Mesenchymal stem cell (in vitro differentiated cells and primary cell): ENCODE data around the gene TRIM16.
"Not testable (repeated sequence)": the region's sequence is repeated elsewhere in the genome, so short reads cannot be mapped to it uniquely, and the experiment has no call there.

ENCODE experiments used
- DNase-seq: peaks from one replicate; pipeline ENCODE4 v3.0.0-alpha.2; 2013
- H2AFZ ChIP-seq: one replicate; pipeline ENCODE4 v1.6.1; 2013; ENCODE audit warnings: low read depth, mild to moderate bottlenecking, control low read depth, inconsistent platforms, low read length, moderate library complexity
- H2AK5ac ChIP-seq: 2 replicates; pipeline ENCODE4 v1.6.1; 2013; ENCODE audit warnings: low read length, moderate library complexity, mild to moderate bottlenecking, inconsistent platforms; ENCODE audit not compliant: severe bottlenecking
- H2BK120ac ChIP-seq: one replicate; pipeline ENCODE4 v1.6.1; 2013; ENCODE audit warnings: low read depth, mild to moderate bottlenecking, inconsistent platforms, low read length, moderate library complexity
- H2BK12ac ChIP-seq, 2 experiments: one replicate each; pipeline ENCODE4 v1.6.1; 2013; ENCODE audit warnings: inconsistent platforms in 2 of 2, low read length in 2 of 2, mild to moderate bottlenecking in 2 of 2, moderate library complexity in 2 of 2, control low read depth in 1 of 2
- H2BK15ac ChIP-seq: one replicate; pipeline ENCODE4 v1.6.1; 2013; ENCODE audit warnings: mild to moderate bottlenecking, low read depth, inconsistent platforms; ENCODE audit not compliant: poor library complexity, severe bottlenecking
- H2BK5ac ChIP-seq: 2 replicates; pipeline ENCODE4 v1.6.1; 2013; ENCODE audit warnings: low read depth, mild to moderate bottlenecking, low read length, control low read depth, inconsistent platforms; ENCODE audit not compliant: poor library complexity, severe bottlenecking
- H3K14ac ChIP-seq, 2 experiments: one replicate each; pipeline ENCODE4 v1.6.1; 2013; ENCODE audit warnings: inconsistent platforms in 2 of 2, low read length in 2 of 2, control low read depth in 1 of 2, mild to moderate bottlenecking in 1 of 2, moderate library complexity in 1 of 2
- H3K18ac ChIP-seq, 2 experiments: one replicate each; pipeline ENCODE4 v1.6.1; 2013; ENCODE audit warnings: inconsistent platforms in 2 of 2, low read length in 2 of 2, control low read depth in 1 of 2, low read depth in 1 of 2, mild to moderate bottlenecking in 1 of 2
- H3K23ac ChIP-seq, 2 experiments: one replicate each; pipeline ENCODE4 v1.6.1; 2013; ENCODE audit warnings: inconsistent platforms in 2 of 2, low read length in 2 of 2, mild to moderate bottlenecking in 2 of 2, moderate library complexity in 2 of 2, control low read depth in 1 of 2
- H3K27ac ChIP-seq: 2 replicates; pipeline ENCODE4 v1.5.1; 2013; ENCODE audit warnings: mild to moderate bottlenecking, moderate library complexity, low read length, control low read depth, inconsistent platforms; ENCODE audit not compliant: poor library complexity, severe bottlenecking
- H3K27me3 ChIP-seq, 2 experiments: 2 replicates each; pipeline versions ENCODE4 v1.6.1 to v1.7.0; 2013; ENCODE audit warnings: low read length in 2 of 2, mild to moderate bottlenecking in 2 of 2, moderate library complexity in 2 of 2, control low read depth in 1 of 2, inconsistent platforms in 1 of 2; ENCODE audit not compliant: control insufficient read depth in 1 of 2, insufficient read depth in 1 of 2
- H3K36me3 ChIP-seq, 2 experiments: 2 replicates each; pipeline versions ENCODE4 v1.6.1 to v1.7.0; 2013; ENCODE audit warnings: low read length in 2 of 2, control low read depth in 1 of 2, inconsistent platforms in 1 of 2, low read depth in 1 of 2, mild to moderate bottlenecking in 1 of 2; ENCODE audit not compliant: insufficient read depth in 2 of 2, control insufficient read depth in 1 of 2
- H3K4ac ChIP-seq, 2 experiments: one replicate each; pipeline ENCODE4 v1.6.1; 2013; ENCODE audit warnings: inconsistent platforms in 2 of 2, low read length in 2 of 2, mild to moderate bottlenecking in 2 of 2, moderate library complexity in 2 of 2, control low read depth in 1 of 2, low read depth in 1 of 2
- H3K4me1 ChIP-seq: 2 replicates; pipeline ENCODE4 v1.6.1; 2013; ENCODE audit warnings: low read depth, low read length, control low read depth; ENCODE audit not compliant: control insufficient read depth, insufficient read depth
- H3K4me2 ChIP-seq: 2 replicates; pipeline ENCODE4 v1.6.1; 2013; ENCODE audit warnings: low read length, mild to moderate bottlenecking, inconsistent platforms; ENCODE audit not compliant: poor library complexity, severe bottlenecking
- H3K4me3 ChIP-seq, 2 experiments: 2 replicates each; pipeline versions ENCODE4 v1.5.1 to v1.7.0; 2013; ENCODE audit warnings: low read length in 2 of 2, mild to moderate bottlenecking in 2 of 2, control low read depth in 1 of 2, low read depth in 1 of 2; ENCODE audit not compliant: insufficient read depth in 1 of 2
- H3K79me1 ChIP-seq: replicated peaks from 2 replicates; pipeline ENCODE4 v1.6.1; 2013; ENCODE audit warnings: mild to moderate bottlenecking, control low read depth, low read length, inconsistent platforms; ENCODE audit not compliant: poor library complexity, severe bottlenecking
- H3K9ac ChIP-seq: 2 replicates; pipeline ENCODE4 v1.7.0; 2013; ENCODE audit warnings: mild to moderate bottlenecking, low read length, moderate library complexity
- H3K9me3 ChIP-seq: 2 replicates; pipeline ENCODE4 v1.7.0; 2013; ENCODE audit warnings: mild to moderate bottlenecking, low read length; ENCODE audit not compliant: control insufficient read depth
- H4K8ac ChIP-seq: one replicate; pipeline ENCODE4 v1.6.1; 2013; ENCODE audit warnings: inconsistent platforms, mild to moderate bottlenecking, low read length, moderate library complexity
- H4K91ac ChIP-seq: one replicate; pipeline ENCODE4 v1.6.1; 2013; ENCODE audit warnings: mild to moderate bottlenecking, low read length, inconsistent platforms
- WGBS: methylation state at CpG from one replicate; pipeline ENCODE4 v1.1.7; 2013; ENCODE audit warnings: mixed read lengths; 5-methylcytosine and 5-hydroxymethylcytosine counted together

Gene TRIM16

DNA sequence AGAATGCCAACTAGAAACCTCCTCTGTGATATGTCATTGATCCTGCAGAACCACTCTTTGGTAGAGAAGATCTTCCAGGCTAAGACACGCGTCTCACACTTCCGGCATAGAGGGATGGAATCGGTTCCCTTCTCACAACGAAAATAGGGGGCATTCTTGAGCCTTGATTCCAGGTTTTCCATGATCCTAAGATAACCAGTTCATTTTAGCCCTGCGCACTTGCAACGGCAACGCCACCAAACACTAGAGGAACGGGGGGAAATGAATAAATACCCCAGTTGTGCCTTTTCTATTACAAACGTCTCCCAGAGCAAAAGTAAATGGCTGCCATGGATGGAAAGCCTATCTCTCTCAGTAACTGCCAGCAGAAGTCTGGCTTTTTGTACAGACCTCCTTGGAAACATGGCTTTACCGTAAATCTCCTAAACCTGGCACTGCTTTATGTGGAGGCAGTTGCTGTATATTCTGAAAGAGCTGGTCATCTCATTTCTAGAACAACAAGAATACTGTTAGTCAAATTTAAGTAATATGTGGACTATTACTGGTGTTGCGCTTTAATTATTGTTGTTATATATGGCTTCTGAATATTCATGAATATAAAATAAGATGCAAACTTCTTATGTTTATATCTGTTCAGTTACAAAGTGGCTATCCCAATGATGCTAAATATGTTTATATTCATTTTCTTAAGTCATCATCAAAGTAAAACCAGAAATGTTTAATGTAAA is 64.6 kb downstream of the TRIM16 start, which contains the start of gene FBXW10B:
Gene FBXW10B (minus strand): TSS at position 374 of the 728 bp plus-strand sequence. CDS start 192 bp downstream, at position 182.
- not testable (repeated sequence) for H2BK5ac ChIP-seq, H4K8ac ChIP-seq, H3K4ac ChIP-seq, H2BK120ac ChIP-seq, H2AFZ ChIP-seq, DNase-seq, H2AK5ac ChIP-seq, H3K79me1 ChIP-seq, H3K18ac ChIP-seq, H3K14ac ChIP-seq, H3K23ac ChIP-seq, H3K27me3 ChIP-seq, H4K91ac ChIP-seq, H3K36me3 ChIP-seq, H2BK15ac ChIP-seq, H2BK12ac ChIP-seq, H3K27ac ChIP-seq, H3K4me1 ChIP-seq, H3K9me3 ChIP-seq, H3K4me2 ChIP-seq
- Histone ChIP-seq H3K9ac (peak within 1 kb of the TSS; percentile 59), H3K4me3 (peak within 1 kb of the TSS in 1 of 2 experiments; percentile 62)
- WGBS = 63% methylated on average over 5 of the region's 12 CpGs

DNA sequence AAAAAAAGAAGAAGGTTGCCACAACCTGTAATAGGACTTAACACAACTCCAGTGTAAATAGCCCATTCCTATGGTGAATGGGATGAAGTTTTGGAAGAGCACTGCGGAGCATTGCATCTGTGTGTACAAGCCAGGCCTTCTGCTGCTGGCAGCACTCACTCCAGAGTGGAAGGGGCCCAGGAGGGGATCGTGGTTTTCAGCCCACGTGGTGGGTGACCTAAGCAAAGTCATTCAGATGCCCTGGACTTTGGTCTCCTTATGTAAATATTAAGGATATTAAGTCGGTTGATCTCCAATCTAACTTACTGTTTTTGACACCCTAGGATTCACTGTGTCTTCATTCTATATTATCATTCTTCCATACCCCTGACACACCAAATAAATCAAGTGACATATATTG is 67.3 kb downstream of the TRIM16 start:
- H3K14ac ChIP-seq = not testable (repeated sequence)

GRCh38 chr17:15615850-15616249 is 68.3 kb downstream of the TRIM16 start:
- not testable (repeated sequence) for H3K27me3 ChIP-seq, H2BK12ac ChIP-seq, H3K4me1 ChIP-seq, H3K4ac ChIP-seq, H3K4me2 ChIP-seq, H4K8ac ChIP-seq, H3K36me3 ChIP-seq, H2BK5ac ChIP-seq, H2BK15ac ChIP-seq, H4K91ac ChIP-seq, H3K9ac ChIP-seq, H3K79me1 ChIP-seq, H3K18ac ChIP-seq, H3K14ac ChIP-seq, H2BK120ac ChIP-seq, H2AFZ ChIP-seq, H3K23ac ChIP-seq, H2AK5ac ChIP-seq, H3K4me3 ChIP-seq, H3K27ac ChIP-seq, H3K9me3 ChIP-seq
- WGBS = no CpG with 5 or more reads among the region's 6 CpGs
- DNase-seq = peak; percentile 15

More for the DNA sequence above, 67.3 kb downstream of the TRIM16 start:
- H3K79me1 ChIP-seq, H3K36me3 ChIP-seq, H2AFZ ChIP-seq, H2BK15ac ChIP-seq, H3K9ac ChIP-seq, H4K8ac ChIP-seq, H4K91ac ChIP-seq, H2BK120ac ChIP-seq, H2BK5ac ChIP-seq, H3K18ac ChIP-seq, H3K4me3 ChIP-seq, H3K27me3 ChIP-seq, H3K27ac ChIP-seq, H3K4me2 ChIP-seq, H3K4me1 ChIP-seq, H3K4ac ChIP-seq, H2AK5ac ChIP-seq, H3K23ac ChIP-seq, H3K9me3 ChIP-seq, H2BK12ac ChIP-seq: not testable (repeated sequence)
- peak; percentile 9 for DNase-seq
- WGBS = 59% methylated on average over 2 of the region's 4 CpGs

DNA sequence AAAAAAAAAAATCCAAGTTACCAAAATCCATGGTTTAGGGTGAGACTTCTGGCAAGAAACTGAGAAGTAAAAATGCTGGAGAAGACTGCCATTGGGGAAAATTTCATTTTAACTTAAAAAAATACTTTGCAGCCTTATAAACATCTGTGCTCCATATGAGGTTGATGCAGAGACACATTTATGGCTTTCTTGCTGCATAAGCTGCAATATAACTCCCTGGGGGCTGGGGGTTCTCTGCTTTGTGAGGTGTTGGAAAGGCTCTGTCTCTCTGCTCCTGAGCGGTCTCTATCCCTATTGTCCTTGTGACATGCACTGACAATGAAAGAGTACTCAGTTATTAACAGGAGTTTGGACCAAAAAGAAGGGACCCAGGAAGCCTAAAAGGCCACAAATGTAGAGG is 71.0 kb downstream of the TRIM16 start:
- H3K27ac ChIP-seq = not testable (repeated sequence)

More for the DNA sequence above, 71.0 kb downstream of the TRIM16 start:
- not testable (repeated sequence) for H3K18ac ChIP-seq, H3K79me1 ChIP-seq, H3K9ac ChIP-seq, H2AFZ ChIP-seq, H2BK12ac ChIP-seq, H2BK5ac ChIP-seq, H3K14ac ChIP-seq, H3K9me3 ChIP-seq, H3K4ac ChIP-seq, H3K23ac ChIP-seq, H3K4me2 ChIP-seq, H4K91ac ChIP-seq, H2BK15ac ChIP-seq, H2AK5ac ChIP-seq, H3K4me1 ChIP-seq, H4K8ac ChIP-seq, H3K36me3 ChIP-seq, H3K27me3 ChIP-seq, H3K4me3 ChIP-seq, DNase-seq, H2BK120ac ChIP-seq
- no CpG with 5 or more reads among the region's 1 CpG for WGBS
